Activated CD8-positive, alpha-beta memory T cell treated with anti-CD3 and anti-CD28 coated beads for 1 hour (primary cell): ENCODE results near the gene TIGD1.
"Not testable (repeated sequence)": the region's sequence is repeated elsewhere in the genome, so short reads cannot be mapped to it uniquely, and the experiment has no call there.

Experiments used
- DNase-seq, 2 donors: peaks; one replicate each; pipeline ENCODE4 v3.0.0-alpha.2; 2020; ENCODE audit warnings: low read depth in 1 of 2; ENCODE audit errors: extremely low read depth in 1 of 2

TIGD1 gene

DNA sequence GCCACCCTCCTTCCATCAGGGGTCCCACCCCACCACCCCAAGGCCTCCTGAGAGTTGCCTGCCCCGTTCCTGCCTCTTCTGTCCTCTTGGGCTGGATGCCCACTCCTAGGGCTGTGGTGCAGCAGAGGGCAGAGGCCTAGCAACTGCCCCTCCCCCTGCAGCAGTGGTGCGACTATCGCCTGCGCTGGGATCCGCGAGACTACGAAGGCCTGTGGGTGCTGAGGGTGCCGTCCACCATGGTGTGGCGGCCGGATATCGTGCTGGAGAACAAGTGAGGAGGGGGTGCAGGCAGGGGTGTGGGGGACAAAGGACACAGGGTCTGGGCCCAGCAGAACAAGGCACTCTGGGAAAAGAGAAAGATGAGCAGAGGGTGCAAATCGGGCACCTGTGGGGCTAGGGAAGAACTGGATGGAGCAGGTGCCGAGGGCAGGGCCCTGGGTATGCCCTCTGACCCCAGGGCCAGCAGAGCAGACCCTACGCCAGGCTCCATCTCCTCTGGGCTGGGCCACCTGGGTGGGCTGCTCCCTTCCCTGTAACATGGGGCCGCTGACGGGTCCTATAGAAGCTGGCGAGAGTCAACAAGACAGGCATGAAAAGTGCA lies 9.8 kb downstream of the TIGD1 start:
- no peak for DNase-seq

DNA sequence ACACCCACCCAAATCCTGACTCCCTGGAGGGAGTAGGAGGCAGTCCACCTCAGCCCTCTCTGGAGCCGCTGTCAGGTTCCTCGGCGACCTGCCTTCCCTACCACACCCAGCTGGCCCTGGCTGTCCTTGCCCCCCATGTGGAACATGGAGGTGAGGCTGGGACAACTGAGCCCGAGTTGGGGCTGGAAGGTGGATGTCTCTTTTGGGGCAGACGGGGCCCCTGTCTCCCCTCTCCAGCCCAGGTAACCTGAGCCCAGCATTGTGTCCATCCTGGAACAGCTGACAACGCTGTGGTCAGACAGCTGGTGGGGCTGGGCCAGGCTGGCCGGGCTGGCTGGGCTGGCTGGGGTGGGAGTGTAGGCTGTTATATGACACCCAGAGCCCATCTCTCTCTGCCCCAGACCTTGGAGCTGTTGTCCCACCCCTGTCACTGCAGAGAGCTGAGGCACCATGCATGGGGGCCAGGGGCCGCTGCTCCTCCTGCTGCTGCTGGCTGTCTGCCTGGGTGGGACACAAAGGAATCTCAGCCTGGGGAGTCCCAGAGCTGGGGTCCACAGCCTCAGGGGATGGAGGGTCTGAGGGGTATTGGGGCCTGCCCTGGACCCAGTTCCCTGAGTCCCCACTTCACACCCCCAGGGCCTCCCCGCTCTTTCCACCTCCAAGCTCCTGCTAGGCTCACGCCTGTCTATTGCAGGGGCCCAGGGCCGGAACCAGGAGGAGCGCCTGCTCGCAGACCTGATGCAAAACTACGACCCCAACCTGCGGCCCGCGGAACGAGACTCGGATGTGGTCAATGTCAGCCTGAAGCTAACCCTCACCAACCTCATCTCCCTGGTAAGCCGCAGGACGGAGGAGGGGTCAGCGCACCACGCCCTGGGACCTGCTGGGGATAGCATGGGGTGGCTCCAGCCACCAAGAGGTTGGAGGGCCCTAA lies 10.8 kb downstream of the TIGD1 start, which contains the start of gene CHRNG:
Gene CHRNG (plus strand): TSS at position 395 of the 934 bp plus-strand sequence. CDS start 56 bp downstream, at position 451.
- DNase-seq = no peak

DNA sequence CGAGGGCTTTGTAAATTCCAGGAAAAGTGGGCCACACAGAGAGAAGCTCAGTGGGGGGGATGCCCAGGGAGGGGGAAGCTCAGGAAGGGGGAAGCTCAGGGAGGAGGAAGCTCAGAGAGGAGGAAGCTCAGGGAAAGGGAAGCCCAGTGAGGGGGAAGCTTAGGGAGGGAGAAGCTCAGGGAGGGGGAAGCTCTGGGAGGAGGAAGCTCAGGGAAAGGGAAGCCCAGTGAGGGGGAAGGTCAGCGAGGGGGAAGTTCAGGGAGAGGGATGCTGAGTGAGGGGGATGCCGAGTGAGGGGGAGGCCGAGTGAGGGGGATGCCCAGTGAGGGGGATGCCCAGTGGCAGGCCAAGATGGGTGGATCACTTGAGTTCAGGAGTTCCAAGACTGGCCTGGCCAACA lies 11.7 kb downstream of the TIGD1 start:
- no peak for DNase-seq

DNA sequence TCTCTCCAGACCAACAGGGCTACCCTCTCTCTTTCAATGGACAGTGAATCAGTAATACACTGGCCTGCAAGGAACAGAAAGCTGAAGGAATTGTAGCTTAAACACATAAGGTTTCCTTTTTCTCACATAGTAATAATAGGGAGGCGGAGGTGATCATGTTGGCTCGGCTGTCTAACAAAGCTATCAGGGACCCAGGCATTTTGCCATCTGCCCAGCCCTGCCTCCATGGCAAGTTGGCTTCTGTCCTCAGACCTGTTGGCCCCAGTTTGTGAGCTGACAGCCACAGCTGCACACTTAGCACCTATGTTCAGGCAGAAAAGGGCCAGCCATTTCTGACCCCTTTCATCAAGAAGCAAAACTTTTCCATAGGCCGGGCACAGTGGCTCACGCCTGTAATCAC lies 12.9 kb downstream of the TIGD1 start:
- no peak for DNase-seq

DNA sequence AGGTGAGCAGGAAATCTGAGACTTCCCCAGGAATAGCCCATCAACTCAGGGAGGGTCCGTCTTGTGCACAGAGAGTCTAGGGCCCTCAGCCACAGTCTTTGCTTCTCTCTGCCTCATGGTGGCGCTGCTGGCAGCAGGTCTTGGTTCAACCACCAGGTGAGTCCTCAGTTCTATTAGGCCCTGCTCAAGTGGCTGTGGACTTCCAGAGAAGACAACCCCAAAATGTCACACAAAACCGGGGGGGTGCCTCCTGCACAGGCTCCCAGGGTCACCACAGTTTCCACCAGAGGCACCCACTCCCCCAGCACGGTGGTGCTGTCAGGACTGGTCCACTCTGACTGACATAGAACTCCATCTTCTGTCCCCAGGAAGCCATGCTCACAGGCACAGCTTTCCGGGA lies 13.3 kb downstream of the TIGD1 start:
- no peak for DNase-seq

DNA sequence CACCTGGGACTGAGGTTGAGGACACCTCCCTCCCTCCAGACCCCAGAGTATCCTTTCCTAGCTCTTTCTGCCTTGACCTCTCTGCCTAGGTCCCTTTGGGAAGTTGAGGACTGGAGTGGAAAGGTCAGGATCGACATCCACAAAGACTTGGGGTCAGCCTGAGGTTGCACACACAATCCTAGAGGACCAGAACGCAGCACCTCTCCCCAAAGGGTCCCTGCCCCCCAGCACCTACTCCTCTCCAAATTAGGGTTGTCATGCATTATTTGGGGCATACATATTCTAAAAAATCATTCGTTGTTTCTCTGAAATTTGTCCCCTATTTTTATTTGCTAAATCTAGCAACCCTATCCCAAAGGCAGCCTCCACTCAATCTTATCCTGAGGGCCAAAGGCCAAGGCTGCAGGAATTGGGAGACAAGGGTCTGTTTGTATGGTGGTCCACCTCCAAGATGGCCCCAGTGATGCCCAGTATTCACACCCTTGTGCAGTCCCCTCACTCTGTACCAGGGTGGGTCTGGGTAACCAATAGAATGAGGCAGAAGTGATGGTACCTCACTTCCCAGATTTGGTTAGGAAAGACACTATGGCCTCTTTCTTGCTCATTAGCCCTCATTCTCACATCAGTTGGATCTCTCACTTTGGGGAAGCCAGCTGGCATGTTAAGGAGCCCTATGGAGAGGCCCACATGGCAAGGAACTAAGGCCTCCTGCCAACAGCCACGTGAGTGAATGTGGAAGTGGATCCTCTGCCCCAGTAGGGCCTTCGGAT lies 14.4 kb downstream of the TIGD1 start:
- no peak for DNase-seq

DNA sequence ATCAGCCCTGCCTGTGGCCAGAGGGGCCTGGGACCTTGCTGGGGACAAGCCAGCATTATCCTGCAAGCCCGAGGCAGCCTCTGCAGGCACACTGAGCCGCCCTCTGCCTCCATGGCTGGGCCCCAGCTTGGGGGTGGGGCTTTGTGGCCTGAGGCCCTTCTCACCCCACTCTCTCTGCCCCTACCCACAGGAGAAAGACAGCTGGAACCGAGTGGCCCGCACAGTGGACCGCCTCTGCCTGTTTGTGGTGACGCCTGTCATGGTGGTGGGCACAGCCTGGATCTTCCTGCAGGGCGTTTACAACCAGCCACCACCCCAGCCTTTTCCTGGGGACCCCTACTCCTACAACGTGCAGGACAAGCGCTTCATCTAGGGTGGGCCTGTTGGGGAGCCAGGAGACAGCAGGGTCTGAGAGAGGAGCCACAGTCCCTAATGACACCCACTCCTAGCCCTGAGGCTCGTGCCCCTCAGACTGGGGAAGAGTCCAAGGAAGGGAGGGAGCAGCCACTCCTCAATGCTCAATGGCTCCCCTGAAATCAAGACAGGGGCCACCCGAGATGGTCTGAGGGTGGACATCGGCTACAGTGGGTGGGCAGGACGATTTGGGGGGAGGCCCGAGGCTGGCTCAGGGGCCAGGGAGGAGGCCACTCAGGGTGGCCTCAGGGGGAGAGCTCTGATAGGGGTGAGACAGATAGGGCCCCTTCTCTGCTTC lies 15.3 kb downstream of the TIGD1 start:
- no peak for DNase-seq

DNA sequence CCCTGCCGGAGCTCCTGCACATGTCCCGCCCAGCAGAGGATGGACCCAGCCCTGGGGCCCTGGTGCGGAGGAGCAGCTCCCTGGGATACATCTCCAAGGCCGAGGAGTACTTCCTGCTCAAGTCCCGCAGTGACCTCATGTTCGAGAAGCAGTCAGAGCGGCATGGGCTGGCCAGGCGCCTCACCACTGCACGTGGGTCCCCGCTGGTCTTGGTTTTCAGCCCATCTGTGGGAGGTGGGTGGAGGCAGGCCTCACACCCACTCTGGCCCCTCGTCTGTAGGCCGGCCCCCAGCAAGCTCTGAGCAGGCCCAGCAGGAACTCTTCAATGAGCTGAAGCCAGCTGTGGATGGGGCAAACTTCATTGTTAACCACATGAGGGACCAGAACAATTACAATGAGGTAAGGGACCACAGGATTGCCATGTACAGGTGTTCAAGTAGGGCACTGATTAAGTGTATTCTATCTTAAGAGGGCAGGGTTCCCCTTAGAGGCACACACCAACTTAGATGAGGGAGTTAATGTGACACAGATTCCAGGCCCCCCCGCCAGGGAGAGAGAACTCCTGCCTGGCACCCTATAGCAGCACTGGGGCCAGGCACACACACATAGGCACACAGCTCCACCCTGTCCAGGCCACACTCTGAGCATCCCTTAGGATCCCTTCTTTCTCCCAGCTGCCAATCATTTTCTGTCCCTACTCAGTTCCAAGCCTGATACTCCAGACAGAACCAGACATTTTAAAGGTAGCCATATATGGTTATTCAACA lies 16.2 kb downstream of the TIGD1 start:
- no peak for DNase-seq

DNA sequence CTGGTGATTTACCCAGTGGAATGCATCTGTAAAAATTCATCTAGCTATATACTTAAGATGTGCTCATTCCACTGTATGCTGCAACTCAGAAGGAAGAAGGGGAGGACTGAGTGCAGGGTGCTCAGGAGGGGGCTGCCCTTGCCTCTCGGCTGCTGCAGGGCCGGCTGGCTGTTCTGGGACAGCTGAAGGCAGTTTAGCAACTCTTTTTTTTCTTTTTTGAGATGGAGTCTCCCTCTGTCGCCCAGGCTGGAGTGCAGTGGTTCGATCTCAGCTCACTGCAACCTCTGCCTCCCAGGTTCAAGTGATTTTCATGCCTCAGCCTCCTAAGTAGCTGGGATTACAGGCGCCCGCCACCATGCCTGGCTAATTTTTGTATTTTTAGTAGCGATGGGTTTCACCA lies 17.5 kb downstream of the TIGD1 start:
- DNase-seq = not testable (repeated sequence)

DNA sequence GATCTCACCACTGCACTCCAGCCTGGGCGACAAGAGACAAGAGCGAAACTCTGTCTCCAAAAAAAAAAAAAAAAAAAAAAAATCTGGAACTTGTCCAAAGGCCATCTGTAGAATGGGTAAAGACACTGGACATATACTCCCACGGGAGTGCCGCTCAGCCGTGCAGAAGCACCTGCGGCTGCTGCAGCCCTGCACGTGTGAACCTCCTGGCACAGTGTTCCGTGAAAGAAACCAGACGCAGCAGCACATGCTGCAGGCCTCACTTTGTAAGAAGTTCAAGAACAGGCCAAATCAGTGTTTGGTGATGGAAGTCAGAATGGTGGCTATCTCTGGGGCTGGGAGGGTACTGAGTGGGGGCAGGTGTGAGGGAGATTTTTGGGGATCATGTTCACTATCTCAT lies 17.9 kb downstream of the TIGD1 start:
- DNase-seq = no peak

DNA sequence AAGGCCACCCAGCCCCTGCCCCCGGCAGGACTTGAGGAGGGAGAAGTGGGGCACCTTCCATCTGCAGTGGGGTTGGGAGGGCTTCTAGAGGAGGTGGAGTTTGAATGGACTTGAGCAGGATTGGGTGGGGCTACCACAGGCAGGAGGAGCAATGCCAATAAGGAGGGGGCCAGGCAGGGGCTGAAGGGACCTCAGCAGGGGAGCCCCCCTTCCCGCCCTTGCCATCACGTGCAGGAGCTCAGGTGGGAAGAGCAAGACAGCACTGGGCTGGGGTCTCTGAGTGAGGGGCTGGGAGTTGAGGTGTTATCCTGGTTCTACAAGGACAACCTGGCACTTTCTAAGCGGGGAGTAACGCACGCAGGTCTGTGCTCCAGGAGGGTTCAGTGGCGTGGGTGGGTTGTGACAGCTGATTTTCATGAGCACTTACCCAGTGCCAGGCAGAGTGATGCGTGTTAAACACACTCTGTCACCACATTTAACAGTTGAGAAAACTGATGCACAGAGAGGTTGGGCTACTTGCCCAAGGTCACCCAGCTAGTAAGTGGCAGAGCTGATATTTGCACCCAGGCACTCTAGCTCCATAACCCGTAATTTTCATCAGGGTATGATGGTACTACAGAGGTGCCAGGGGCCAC lies 19.6 kb downstream of the TIGD1 start:
- DNase-seq = no peak

DNA sequence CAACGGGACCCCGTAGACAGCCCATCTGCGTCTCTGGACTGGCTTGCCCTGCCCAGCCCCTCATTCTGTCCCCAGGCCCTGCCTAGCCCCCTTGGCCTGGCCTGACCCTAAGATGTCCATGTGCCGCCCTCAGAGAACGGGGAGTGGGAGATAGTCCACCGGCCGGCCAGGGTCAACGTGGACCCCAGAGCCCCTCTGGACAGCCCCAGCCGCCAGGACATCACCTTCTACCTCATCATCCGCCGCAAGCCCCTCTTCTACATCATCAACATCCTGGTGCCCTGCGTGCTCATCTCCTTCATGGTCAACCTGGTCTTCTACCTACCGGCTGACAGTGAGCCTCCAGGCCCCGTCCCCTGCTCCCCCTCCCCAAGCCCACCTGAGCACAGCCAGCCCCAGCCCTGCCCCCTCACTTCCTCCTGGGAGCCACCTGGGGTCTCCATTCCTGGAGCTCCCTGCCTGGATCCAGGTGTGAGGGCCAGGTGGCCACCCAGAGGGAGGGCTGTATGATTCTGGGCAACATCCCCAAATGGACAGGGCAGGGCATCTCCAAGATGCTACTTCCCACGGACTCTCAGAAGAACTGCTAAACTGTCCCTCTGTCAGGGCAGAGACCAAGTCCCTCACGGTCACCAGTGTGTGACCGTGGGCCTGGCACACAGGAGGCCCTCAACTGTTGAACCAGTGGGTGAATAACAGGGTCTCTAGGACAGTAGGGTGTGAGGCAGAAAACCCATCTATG lies 20.4 kb downstream of the TIGD1 start:
- DNase-seq = no peak

DNA sequence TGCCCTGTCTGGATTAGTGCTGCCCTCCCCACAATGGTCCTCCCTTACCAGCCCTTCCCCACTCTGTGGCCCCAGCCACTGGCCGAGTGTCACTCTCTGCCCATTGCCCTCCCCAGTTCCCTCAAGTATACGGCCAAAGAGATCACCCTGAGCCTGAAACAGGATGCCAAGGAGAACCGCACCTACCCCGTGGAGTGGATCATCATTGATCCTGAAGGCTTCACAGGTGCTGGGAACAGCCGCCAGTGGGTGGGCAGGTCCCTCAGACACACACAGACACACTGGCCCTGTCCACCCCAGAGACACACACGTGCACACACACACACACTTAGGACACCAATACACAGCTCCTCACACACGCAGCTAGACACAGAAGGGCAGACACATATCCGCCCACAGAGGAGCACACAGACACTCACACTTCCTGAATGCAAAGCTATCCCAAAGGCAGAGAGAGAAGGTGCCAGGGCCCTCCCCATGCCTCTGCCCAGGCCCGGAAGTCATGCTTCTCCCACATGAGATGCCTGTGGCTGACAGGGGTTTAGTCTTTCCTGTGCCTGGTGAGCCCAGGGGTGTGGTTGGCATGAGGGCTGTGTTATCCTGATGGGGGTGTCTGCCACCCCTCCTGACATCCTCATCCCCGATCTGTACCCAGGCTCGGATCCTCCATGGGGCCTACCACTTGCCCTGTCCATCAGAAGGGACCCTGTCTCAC lies 21.5 kb downstream of the TIGD1 start:
- no peak for DNase-seq

DNA sequence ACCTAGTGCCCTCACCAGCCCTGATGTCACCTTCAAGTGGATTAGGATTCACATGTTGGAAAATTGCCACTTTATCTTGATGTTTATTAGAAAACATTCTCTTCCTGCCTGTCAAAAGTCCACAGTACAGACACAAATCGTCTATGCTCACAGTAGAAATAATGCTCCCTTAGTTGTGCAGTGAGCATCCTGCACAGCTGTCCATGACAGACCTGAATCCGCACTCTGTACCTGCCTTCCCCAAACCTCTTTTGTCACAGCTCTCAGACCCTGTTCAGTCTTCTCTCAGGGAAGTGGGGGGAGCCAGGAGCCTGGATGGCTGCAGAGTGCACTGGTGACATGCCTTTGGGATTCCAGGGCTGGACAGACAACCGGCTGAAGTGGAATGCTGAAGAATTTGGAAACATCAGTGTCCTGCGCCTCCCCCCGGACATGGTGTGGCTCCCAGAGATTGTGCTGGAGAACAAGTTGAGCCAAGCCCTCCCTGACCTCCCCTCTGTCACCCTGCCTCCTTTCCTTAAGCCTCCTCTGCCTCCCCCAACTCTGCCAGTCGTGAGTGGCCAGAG lies 22.4 kb downstream of the TIGD1 start:
- no peak for DNase-seq

DNA sequence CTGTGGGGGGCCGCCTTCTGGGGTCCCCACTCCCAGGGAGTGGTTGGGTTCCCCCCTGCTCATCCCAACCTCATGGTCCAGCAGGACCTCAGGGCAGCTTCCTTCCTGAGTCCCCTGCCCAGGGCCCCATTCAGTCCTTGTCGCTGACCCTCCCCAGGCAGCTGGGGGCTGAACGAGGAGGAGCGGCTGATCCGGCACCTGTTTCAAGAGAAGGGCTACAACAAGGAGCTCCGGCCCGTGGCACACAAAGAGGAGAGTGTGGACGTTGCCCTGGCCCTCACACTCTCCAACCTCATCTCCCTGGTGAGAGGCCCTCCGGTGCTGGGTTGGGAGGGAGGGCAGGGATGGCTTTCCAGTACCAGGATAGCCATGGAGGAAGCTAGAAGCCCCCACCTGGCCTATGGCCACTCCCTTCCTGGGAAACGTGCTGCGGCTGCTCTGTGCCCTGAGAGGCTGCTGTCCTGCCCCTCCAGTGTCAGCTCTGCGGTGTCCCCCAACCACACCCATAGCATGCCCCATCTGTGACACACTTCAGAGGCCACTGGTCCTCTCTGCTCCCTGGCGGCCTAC lies 23.9 kb downstream of the TIGD1 start:
- DNase-seq = no peak

DNA sequence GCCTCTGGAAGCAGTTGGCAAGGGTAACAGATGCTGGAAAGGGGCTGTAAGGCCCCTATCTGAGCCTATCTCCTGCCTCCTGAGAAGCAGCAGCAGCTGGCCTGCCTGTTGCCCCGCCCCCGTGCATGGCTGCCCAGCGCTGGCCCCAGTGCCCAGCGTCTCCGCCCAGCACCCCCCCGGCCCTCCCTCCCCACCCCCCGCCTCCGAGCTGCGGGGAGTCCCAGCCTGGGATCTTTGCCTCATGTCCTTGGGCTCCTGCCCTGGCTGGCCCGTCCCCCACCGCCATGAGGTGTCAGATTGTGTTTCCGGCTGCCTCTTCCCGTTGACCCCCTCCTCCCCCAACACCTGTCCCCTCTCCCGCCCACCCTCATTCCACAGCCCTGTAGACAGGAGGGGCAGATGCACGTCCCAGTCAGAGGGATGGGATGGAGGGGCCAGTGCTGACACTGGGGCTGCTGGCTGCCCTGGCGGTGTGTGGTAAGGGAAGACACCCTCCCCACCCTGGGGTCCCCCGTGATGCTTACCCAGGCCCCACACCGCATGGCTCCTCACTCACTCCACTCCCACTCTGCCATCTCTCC lies 24.5 kb downstream of the TIGD1 start, which contains the start of gene CHRND:
Gene CHRND (plus strand): TSS at position 370 of the 581 bp plus-strand sequence. CDS start 56 bp downstream, at position 426.
- no peak for DNase-seq

DNA sequence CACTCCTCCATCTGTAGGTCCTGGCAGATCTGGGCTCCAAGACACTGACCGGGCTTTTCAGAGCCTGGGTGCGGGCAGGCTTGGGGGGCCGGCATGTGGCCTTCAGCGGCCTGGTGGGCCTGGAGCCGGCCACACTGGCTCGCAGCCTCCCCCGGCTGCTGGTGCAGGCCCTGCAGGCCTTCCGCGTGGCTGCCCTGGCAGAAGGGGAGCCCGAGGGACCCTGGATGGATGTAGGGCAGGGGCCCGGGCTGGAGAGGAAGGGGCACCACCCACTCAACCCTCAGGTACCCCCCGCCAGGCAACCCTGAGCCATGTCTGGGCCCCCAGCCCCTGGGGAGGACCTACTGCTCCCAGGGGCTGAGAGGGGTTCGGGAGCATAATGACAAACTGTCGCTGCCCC lies 25.2 kb downstream of the TIGD1 start:
- no peak for DNase-seq
